HL-60 (cell line): ENCODE data around the gene TCF3.

Experiments
- DNase-seq, 2 experiments: peaks; one replicate each; pipeline ENCODE4 v3.0.0-alpha.2; 2010 to 2020; ENCODE audit warnings: low read depth in 1 of 2, low spot score in 1 of 2
- H3K27ac ChIP-seq: fragments of 250-450 bp; sonication (Bioruptor Pico); replicated peaks from 2 replicates; pipeline ENCODE4 v1.5.1; 2020; ENCODE audit warnings: mild to moderate bottlenecking, moderate library complexity
- H3K27me3 ChIP-seq: fragments of 250-450 bp; sonication (Bioruptor Pico); 2 replicates; pipeline ENCODE4 v1.5.1; 2021; ENCODE audit warnings: mild to moderate bottlenecking, moderate library complexity; ENCODE audit not compliant: insufficient read depth, poor library complexity, severe bottlenecking
- H3K4me3 ChIP-seq: replicated peaks from 2 replicates; pipeline ENCODE4 v1.5.1; 2011; ENCODE audit warnings: mild to moderate bottlenecking, control low read depth, low read length; ENCODE audit not compliant: insufficient read depth
- GABPA ChIP-seq: IDR thresholded peaks from 2 replicates; pipeline ENCODE4 v1.6.1; 2012; ENCODE audit warnings: low read depth
- POLR2AphosphoS5 ChIP-seq: IDR thresholded peaks from 2 replicates; pipeline ENCODE4 v1.6.1; 2012; ENCODE audit warnings: low read depth
- SPI1 ChIP-seq: IDR thresholded peaks from 2 replicates; pipeline ENCODE4 v1.6.1; 2012; ENCODE audit warnings: low read depth, mild to moderate bottlenecking, borderline replicate concordance
- TF ChIP-seq, protein P1 (sequence below): IDR thresholded peaks from 2 replicates; pipeline ENCODE4 v1.6.1; 2012; ENCODE audit warnings: low read depth; ENCODE audit not compliant: insufficient replicate concordance
- TF ChIP-seq, protein P2 (sequence below): IDR thresholded peaks from one replicate; pipeline ENCODE4 v1.5.1; 2011; ENCODE audit warnings: low read length, control low read depth, inconsistent platforms; ENCODE audit not compliant: insufficient read depth

The TCF3 gene

DNA sequence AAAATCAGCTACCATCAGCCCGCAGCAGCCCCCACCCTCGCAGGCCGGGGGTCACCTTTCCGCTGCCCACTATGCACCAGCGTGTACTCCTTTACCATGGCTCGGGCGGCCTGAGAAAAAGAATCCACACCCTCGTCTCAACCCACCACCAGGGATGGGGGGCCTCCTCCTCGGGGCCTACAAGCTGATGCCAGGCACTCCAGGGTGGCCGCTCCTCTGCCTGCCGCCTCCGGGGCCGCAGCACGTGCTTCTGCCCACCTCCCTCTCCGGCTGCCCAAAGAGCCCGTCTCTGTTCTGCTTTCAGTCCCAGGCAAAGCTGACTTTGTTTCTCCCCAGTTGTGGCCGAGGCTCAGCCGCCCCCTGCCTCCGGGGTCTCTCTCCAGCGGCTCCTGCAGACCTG, 73.2 kb downstream of the TCF3 start:
- Histone ChIP-seq H3K27me3 (no peaks in the 10 kb centered on the region), H3K4me3 (no peak overlapping the region), H3K27ac (no peak overlapping the region)
- TF ChIP-seq GABPA (no peak), SPI1 (no peak), POLR2AphosphoS5 (no peak)
- TF ChIP-seq, protein P1, sequence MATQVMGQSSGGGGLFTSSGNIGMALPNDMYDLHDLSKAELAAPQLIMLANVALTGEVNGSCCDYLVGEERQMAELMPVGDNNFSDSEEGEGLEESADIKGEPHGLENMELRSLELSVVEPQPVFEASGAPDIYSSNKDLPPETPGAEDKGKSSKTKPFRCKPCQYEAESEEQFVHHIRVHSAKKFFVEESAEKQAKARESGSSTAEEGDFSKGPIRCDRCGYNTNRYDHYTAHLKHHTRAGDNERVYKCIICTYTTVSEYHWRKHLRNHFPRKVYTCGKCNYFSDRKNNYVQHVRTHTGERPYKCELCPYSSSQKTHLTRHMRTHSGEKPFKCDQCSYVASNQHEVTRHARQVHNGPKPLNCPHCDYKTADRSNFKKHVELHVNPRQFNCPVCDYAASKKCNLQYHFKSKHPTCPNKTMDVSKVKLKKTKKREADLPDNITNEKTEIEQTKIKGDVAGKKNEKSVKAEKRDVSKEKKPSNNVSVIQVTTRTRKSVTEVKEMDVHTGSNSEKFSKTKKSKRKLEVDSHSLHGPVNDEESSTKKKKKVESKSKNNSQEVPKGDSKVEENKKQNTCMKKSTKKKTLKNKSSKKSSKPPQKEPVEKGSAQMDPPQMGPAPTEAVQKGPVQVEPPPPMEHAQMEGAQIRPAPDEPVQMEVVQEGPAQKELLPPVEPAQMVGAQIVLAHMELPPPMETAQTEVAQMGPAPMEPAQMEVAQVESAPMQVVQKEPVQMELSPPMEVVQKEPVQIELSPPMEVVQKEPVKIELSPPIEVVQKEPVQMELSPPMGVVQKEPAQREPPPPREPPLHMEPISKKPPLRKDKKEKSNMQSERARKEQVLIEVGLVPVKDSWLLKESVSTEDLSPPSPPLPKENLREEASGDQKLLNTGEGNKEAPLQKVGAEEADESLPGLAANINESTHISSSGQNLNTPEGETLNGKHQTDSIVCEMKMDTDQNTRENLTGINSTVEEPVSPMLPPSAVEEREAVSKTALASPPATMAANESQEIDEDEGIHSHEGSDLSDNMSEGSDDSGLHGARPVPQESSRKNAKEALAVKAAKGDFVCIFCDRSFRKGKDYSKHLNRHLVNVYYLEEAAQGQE, result no peak
- TF ChIP-seq, protein P2, sequence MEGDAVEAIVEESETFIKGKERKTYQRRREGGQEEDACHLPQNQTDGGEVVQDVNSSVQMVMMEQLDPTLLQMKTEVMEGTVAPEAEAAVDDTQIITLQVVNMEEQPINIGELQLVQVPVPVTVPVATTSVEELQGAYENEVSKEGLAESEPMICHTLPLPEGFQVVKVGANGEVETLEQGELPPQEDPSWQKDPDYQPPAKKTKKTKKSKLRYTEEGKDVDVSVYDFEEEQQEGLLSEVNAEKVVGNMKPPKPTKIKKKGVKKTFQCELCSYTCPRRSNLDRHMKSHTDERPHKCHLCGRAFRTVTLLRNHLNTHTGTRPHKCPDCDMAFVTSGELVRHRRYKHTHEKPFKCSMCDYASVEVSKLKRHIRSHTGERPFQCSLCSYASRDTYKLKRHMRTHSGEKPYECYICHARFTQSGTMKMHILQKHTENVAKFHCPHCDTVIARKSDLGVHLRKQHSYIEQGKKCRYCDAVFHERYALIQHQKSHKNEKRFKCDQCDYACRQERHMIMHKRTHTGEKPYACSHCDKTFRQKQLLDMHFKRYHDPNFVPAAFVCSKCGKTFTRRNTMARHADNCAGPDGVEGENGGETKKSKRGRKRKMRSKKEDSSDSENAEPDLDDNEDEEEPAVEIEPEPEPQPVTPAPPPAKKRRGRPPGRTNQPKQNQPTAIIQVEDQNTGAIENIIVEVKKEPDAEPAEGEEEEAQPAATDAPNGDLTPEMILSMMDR, result no peak
- DNase-seq, result no peak

DNA sequence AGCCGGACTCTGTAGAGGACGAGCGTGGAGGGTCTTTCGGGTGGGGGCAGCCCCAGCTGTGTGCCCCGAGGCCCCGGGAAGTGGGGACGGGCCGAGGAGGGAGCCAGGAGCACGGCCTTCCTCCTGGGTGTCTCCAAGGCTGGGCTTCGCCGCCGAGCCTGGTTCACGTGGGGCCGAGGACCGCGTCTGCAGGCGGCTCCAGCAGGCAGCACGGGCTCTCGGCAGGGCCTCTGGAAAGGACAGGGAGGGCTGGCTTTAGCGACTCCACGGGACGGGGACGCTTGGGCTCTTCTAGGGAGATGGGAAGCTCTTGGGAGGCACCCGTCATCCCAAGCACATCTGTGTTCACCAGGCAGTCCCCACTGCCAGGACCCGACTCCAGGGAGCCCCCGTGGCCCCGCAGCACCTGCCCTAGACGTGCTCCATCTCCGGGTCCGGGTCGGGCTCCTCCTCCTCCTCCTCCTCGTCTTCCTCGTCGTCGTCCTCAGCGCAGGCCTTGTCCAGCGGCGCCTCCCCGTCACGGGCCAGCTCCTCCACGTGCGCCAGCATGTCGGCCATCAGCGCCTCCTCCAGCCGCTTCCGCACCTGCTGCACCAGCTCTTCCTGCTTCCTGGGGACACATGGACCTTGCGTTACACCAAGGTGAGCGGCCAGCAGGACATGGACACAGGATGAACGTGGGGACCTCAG, 74.3 kb downstream of the TCF3 start:
- TF ChIP-seq, protein P2, result no peak
- TF ChIP-seq, protein P1, result no peak
- no peak for TF ChIP-seq SPI1
- TF ChIP-seq POLR2AphosphoS5, result no peak
- TF ChIP-seq GABPA, result no peak

DNA sequence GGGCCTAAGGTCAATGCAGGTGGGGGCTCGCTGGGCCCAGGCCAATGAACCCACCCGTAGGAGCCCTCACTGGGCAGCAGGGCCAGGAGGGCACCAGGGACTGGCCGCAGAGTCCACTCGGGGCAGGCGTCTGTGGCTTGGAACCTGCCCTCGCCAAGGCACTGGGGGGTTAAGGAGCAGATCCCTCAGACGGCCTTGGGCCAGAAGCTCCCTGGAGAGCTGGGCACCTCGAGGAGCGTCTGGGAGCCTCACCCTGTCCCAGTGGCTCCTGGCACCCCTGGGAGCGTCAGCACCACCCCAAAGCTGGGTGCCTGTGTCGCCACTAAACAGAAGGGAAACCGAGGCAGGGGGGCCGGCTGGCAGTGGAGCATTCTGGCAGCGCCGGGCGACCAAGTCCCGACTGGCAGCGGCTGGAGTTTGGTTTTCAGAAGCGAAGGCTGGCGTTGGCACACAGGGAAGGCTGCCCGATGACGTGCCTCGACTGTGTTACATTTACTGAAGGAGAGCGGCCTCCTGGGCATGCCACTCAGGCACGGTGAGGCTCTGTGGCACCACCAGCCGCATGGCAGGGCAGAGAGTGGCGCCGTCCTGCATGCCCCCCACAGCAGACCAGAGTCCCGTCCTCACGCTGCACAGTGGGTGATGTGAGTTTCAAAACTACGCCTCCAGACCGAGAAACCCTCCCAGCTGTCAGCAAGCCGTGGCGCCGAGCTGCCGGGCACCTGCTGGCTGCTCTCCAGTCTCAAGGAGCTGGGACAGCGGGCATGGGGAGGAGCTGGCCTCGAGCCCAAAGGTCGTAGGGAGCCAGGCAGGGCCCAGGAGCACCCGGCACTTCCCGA, 75.1 kb downstream of the TCF3 start:
- TF ChIP-seq, protein P2, result no peak
- TF ChIP-seq SPI1 (no peak), POLR2AphosphoS5 (no peak), GABPA (no peak)
- TF ChIP-seq, protein P1, result no peak
- Histone ChIP-seq H3K27ac (no peak overlapping the region), H3K27me3 (no peaks in the 10 kb centered on the region), H3K4me3 (no peak overlapping the region)
- no peak for DNase-seq

More for the DNA sequence above, 74.3 kb downstream of the TCF3 start:
- DNase-seq, result no peak
- Histone ChIP-seq H3K27ac (no peak overlapping the region), H3K27me3 (no peaks in the 10 kb centered on the region), H3K4me3 (no peak overlapping the region)
